Upper lobe of left lung (tissue), 6 donors: Measurements from ENCODE around the gene ENOPH1. TPM values are rescaled to one million over a fixed set of nuclear protein-coding genes. Genes with fewer than 3 reads are reported as not detected.

Experiments used
- ATAC-seq, 2 donors: fragments of 200-7000 bp; cut with Tn5 transposase; one replicate each; pipeline ENCODE4 v1.9.1; 2022; ENCODE audit warnings: mild to moderate bottlenecking in 2 of 2, moderate library complexity in 2 of 2; ENCODE audit not compliant: low FRiP score in 2 of 2
- DNase-seq, 2 donors: peaks; one replicate each; pipeline ENCODE4 v3.0.0-alpha.2; 2019 to 2020
- H3K27ac ChIP-seq, 4 donors: fragments of 200-600 bp; sonication (generic); one replicate each; pipeline ENCODE4 v1.5.1; 2016 to 2019
- H3K27me3 ChIP-seq, 4 donors: fragments of 200-600 bp; sonication (generic); one replicate each; pipeline ENCODE4 v1.5.1; 2017 to 2019
- H3K36me3 ChIP-seq, 4 donors: fragments of 200-600 bp; sonication (generic); one replicate each; pipeline ENCODE4 v1.5.1; 2016 to 2019
- H3K4me1 ChIP-seq, 4 donors: fragments of 200-600 bp; sonication (generic); one replicate each; pipeline ENCODE4 v1.5.1; 2018 to 2019
- H3K4me3 ChIP-seq, 4 donors: fragments of 200-600 bp; sonication (generic); one replicate each; pipeline ENCODE4 v1.5.1; 2017 to 2019; ENCODE audit warnings: mild to moderate bottlenecking in 2 of 4, moderate library complexity in 1 of 4
- H3K9me3 ChIP-seq, 4 donors: fragments of 200-600 bp; sonication (generic); one replicate each; pipeline ENCODE4 v1.5.1; 2018 to 2019
- EP300 ChIP-seq, 4 donors: sonication (generic); formaldehyde crosslinking; IDR thresholded peaks; one replicate each; pipeline ENCODE4 v1.5.1; 2017; ENCODE audit warnings: antibody characterized with exemption in 4 of 4, control low read depth in 2 of 4
- POLR2A ChIP-seq, 4 donors: fragments of 450-650 bp; IDR thresholded peaks; one replicate each; pipeline ENCODE4 v1.5.1; 2016 to 2017; ENCODE audit warnings: antibody characterized with exemption in 4 of 4, mild to moderate bottlenecking in 2 of 4
- POLR2AphosphoS5 ChIP-seq, 2 donors: sonication (generic); formaldehyde crosslinking; IDR thresholded peaks; one replicate each; pipeline ENCODE4 v1.5.1; 2017; ENCODE audit warnings: antibody characterized with exemption in 2 of 2
- WGBS, 2 donors: methylation state at CpG; one replicate each; pipeline ENCODE4 v1.1.5; 2017 to 2018; 5-methylcytosine and 5-hydroxymethylcytosine counted together
- total RNA-seq, 6 donors: library from RNA; depleted of rRNA in 4 of 6; stranded (reverse); fragments of >200 nt in 4 of 6; gene quantifications; one replicate each; pipeline versions ENCODE4 v1.1.0 to v1.2.1, GENCODE V29; 2016 to 2021
- TF ChIP-seq, protein P1 (sequence below), 6 experiments: fragments of 450-650 bp in 4 of 6; fragments of 200-600 bp in 2 of 6; sonication (generic) in 2 of 6; IDR thresholded peaks; one replicate each; pipeline ENCODE4 v1.5.1; 2016 to 2019; ENCODE audit warnings: antibody characterized with exemption in 6 of 6
- donor health status: DM: no; HTN: no; CAD: no; lungs with moderate emphysema.
- donor health status: DM: no; HTN: yes; CAD: no; lungs with severe emphysema.

The ENOPH1 gene
- total RNA-seq, 6 donors from 2014 or later: 8.4 to 29.9 (median 25.8) TPM

- DNase-seq: no peak
- TF ChIP-seq, protein P1, sequence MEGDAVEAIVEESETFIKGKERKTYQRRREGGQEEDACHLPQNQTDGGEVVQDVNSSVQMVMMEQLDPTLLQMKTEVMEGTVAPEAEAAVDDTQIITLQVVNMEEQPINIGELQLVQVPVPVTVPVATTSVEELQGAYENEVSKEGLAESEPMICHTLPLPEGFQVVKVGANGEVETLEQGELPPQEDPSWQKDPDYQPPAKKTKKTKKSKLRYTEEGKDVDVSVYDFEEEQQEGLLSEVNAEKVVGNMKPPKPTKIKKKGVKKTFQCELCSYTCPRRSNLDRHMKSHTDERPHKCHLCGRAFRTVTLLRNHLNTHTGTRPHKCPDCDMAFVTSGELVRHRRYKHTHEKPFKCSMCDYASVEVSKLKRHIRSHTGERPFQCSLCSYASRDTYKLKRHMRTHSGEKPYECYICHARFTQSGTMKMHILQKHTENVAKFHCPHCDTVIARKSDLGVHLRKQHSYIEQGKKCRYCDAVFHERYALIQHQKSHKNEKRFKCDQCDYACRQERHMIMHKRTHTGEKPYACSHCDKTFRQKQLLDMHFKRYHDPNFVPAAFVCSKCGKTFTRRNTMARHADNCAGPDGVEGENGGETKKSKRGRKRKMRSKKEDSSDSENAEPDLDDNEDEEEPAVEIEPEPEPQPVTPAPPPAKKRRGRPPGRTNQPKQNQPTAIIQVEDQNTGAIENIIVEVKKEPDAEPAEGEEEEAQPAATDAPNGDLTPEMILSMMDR (IDR thresholded peaks at IDR 0.05): no peak
- H3K27ac ChIP-seq: no peak overlapping the region
- ATAC-seq: no peak
- H3K9me3 ChIP-seq: no peaks in the 10 kb centered on the region
- H3K27me3 ChIP-seq: no peaks in the 10 kb centered on the region
- no peak overlapping the region for H3K4me3 ChIP-seq
- peaks cover 0 to 3% (median 0%) of the 10 kb centered on the region in 4 donors for H3K36me3 ChIP-seq
- 90 to 99% methylated on average over 4 of the region's 4 CpGs for WGBS, 2 donors
- H3K4me1 ChIP-seq: no peaks in the 10 kb centered on the region
Observed at GRCh38 chr4:82495666-82496065, 65.3 kb downstream of the ENOPH1 start.

DNA sequence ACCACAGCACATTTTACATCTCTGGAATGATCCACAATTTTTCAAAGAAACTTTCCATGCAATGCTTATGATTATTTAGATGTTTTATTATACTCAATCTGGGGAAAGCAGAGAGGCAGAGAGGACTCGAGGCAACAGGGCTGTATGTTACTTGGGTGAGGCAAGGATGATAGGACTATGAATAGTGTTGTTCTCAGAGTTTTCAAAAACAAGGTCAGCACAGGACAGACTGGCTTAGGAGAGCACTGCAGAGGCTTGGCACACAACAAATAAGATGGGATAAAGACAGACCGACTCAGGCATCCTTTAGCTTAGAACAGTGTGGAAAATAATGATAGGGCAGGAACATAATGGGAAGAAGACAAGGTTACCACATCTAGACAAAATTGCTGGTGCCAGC lies 66.0 kb downstream of the ENOPH1 start:
- WGBS, 2 donors: 92 to 93% methylated on average over 2 of the region's 2 CpGs
- Histone ChIP-seq H3K4me3 (no peak overlapping the region), H3K4me1 (no peaks in the 10 kb centered on the region), H3K36me3 (peaks cover 0 to 3% (median 0%) of the 10 kb centered on the region in 4 donors), H3K27me3 (no peaks in the 10 kb centered on the region), H3K9me3 (no peaks in the 10 kb centered on the region), H3K27ac (no peak overlapping the region)
- DNase-seq (no peak), ATAC-seq (no peak)
- TF ChIP-seq, protein P1 (IDR thresholded peaks at IDR 0.05): no peak
- TF ChIP-seq EP300 (IDR thresholded peaks at IDR 0.05) (no peak), POLR2AphosphoS5 (IDR thresholded peaks at IDR 0.05) (no peak), POLR2A (IDR thresholded peaks at IDR 0.05) (no peak)

GRCh38 chr4:82499738-82500434 lies 69.5 kb downstream of the ENOPH1 start:
- ATAC-seq (no peak), DNase-seq (no peak)
- no peak for TF ChIP-seq POLR2A (IDR thresholded peaks at IDR 0.05)
- no peak for TF ChIP-seq EP300 (IDR thresholded peaks at IDR 0.05)
- TF ChIP-seq, protein P1 (IDR thresholded peaks at IDR 0.05): no peak
- no peak for TF ChIP-seq POLR2AphosphoS5 (IDR thresholded peaks at IDR 0.05)
- WGBS, 2 donors: 84 to 91% methylated on average over 6 of the region's 6 CpGs
- no peak overlapping the region for H3K4me3 ChIP-seq
- no peak overlapping the region for H3K27ac ChIP-seq
- H3K36me3 ChIP-seq: peaks cover 0 to 3% (median 0%) of the 10 kb centered on the region in 4 donors
- no peaks in the 10 kb centered on the region for H3K4me1 ChIP-seq
- H3K27me3 ChIP-seq: no peaks in the 10 kb centered on the region
- H3K9me3 ChIP-seq: no peaks in the 10 kb centered on the region

GRCh38 chr4:82500435-82501153 lies 70.2 kb downstream of the ENOPH1 start:
- TF ChIP-seq POLR2A (IDR thresholded peaks at IDR 0.05) (no peak), EP300 (IDR thresholded peaks at IDR 0.05) (no peak), POLR2AphosphoS5 (IDR thresholded peaks at IDR 0.05) (no peak)
- TF ChIP-seq, protein P1 (IDR thresholded peaks at IDR 0.05): no peak
- H3K36me3 ChIP-seq: peaks cover 0 to under 1% (median 0%) of the 10 kb centered on the region in 4 donors
- 50 to 67% methylated on average over 5 of the region's 5 CpGs for WGBS, 2 donors
- no peak overlapping the region for H3K27ac ChIP-seq
- no peak overlapping the region for H3K4me3 ChIP-seq
- ATAC-seq (no peak), DNase-seq (no peak)
- H3K4me1 ChIP-seq: no peaks in the 10 kb centered on the region
- no peaks in the 10 kb centered on the region for H3K9me3 ChIP-seq
- H3K27me3 ChIP-seq: no peaks in the 10 kb centered on the region

DNA sequence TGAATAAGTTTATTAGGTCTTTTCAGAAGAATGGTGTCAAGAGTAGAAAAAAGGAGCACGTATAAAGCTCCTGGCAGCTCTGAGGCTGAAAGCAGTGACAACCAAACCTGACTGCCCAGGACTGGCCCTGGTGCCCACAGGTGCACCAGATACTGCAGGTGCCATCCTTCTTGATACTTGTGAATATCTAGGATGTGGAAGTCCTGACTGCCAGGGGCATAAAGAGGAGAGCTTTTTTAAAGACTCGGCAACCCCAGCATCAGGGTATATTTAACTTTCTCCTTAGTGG lies 70.7 kb downstream of the ENOPH1 start:
- H3K27ac ChIP-seq: no peak overlapping the region
- H3K4me1 ChIP-seq: no peaks in the 10 kb centered on the region
- DNase-seq (no peak), ATAC-seq (no peak)
- H3K27me3 ChIP-seq: no peaks in the 10 kb centered on the region
- no peaks in the 10 kb centered on the region for H3K9me3 ChIP-seq
- H3K4me3 ChIP-seq: no peak overlapping the region
- no peaks in the 10 kb centered on the region for H3K36me3 ChIP-seq
- 88 to 90% methylated on average over 2 of the region's 2 CpGs for WGBS, 2 donors
- TF ChIP-seq POLR2A (IDR thresholded peaks at IDR 0.05) (no peak), EP300 (IDR thresholded peaks at IDR 0.05) (no peak), POLR2AphosphoS5 (IDR thresholded peaks at IDR 0.05) (no peak)
- TF ChIP-seq, protein P1 (IDR thresholded peaks at IDR 0.05): no peak
